ENCODE results near the gene GAL.

- TF ChIP-seq GTF2F1 (IDR thresholded peaks at IDR 0.05; ENCODE audit: borderline replicate concordance, low read depth, low read length) (no peak), JUND (IDR thresholded peaks at IDR 0.05; ENCODE audit: low read length) (no peak), MAX (IDR thresholded peaks at IDR 0.05) (no peak), EP300 (IDR thresholded peaks at IDR 0.05; ENCODE audit: borderline replicate concordance in 1 of 2, low read depth in 2 of 2, low read length in 2 of 2) (no peak), CREB1 (IDR thresholded peaks at IDR 0.05) (no peak)
Observed at GRCh38 chr11:68710409-68710808, 26.1 kb downstream of the GAL start.
